K562 (cell line): ENCODE data around the gene SDHC. TPM values are rescaled to one million over a fixed set of nuclear protein-coding genes. Genes with fewer than 3 reads are reported as not detected.
A peak's percentile ranks its signal among the peaks of the same experiment; 100 is the strongest.

Experiments used
- AFF1 ChIP-seq, 2 experiments: fragments of 450-650 bp; IDR thresholded peaks; 2 replicates each; pipeline ENCODE4 v1.6.1; 2018; ENCODE audit warnings: mild to moderate bottlenecking in 2 of 2, low read depth in 1 of 2; ENCODE audit not compliant: partially characterized antibody in 2 of 2
- BCL6 ChIP-seq: fragments of 250-450 bp; sonication (Bioruptor Pico); IDR thresholded peaks from 2 replicates; pipeline ENCODE4 v1.4.0; 2020
- KLF6 ChIP-seq: fragments of 250-450 bp; sonication (Bioruptor Pico); IDR thresholded peaks from 2 replicates; pipeline ENCODE4 v1.4.0; 2020; ENCODE audit warnings: mild to moderate bottlenecking, moderate library complexity, borderline replicate concordance
- RAD21 ChIP-seq, 2 experiments: fragments of 250-450 bp in 1 of 2; fragments of 450-650 bp in 1 of 2; sonication (Bioruptor Pico) in 1 of 2; formaldehyde crosslinking in 1 of 2; IDR thresholded peaks in 1 of 2; conservative IDR thresholded peaks in 1 of 2; 2 replicates each; pipeline versions ENCODE4 v1.4.0 to v1.8.0; 2020 to 2022; ENCODE audit warnings: mild to moderate bottlenecking in 2 of 2, moderate library complexity in 1 of 2
- RBFOX2 ChIP-seq: fragments of 200-400 bp; formaldehyde crosslinking; IDR thresholded peaks from 2 replicates; pipeline ENCODE4 v1.6.1; 2017; ENCODE audit warnings: low read depth, mild to moderate bottlenecking, low read length, moderate library complexity
- SMAD2 ChIP-seq: fragments of 150-350 bp; IDR thresholded peaks from 2 replicates; pipeline ENCODE4 v1.6.1; 2014; ENCODE audit warnings: low read depth, mild to moderate bottlenecking, low read length
- THRB ChIP-seq: fragments of 450-650 bp; formaldehyde crosslinking; conservative IDR thresholded peaks from 2 replicates; pipeline ENCODE4 v1.4.0; 2022; ENCODE audit warnings: mild to moderate bottlenecking, missing genetic modification characterization
- ZBED1 ChIP-seq: IDR thresholded peaks from 2 replicates; pipeline ENCODE4 v1.6.1; 2014
- ZBTB17 ChIP-seq: fragments of 450-650 bp; formaldehyde crosslinking; IDR thresholded peaks from 2 replicates; pipeline ENCODE4 v1.4.0; 2020; ENCODE audit warnings: mild to moderate bottlenecking
- ZBTB7A ChIP-seq: IDR thresholded peaks from 2 replicates; pipeline ENCODE4 v1.6.1; 2011; ENCODE audit warnings: low read depth, mild to moderate bottlenecking, low read length, moderate library complexity, borderline replicate concordance; ENCODE audit not compliant: control insufficient read depth
- ZKSCAN1 ChIP-seq: fragments of 150-350 bp; IDR thresholded peaks from 2 replicates; pipeline ENCODE4 v1.6.1; 2016; ENCODE audit warnings: low read depth, low read length
- ZNF253 ChIP-seq: fragments of 250-450 bp; sonication (Bioruptor Pico); conservative IDR thresholded peaks from 2 replicates; pipeline ENCODE4 v1.6.1; 2021; ENCODE audit warnings: mild to moderate bottlenecking
- ZNF347 ChIP-seq: fragments of 450-650 bp; formaldehyde crosslinking; IDR thresholded peaks from 2 replicates; pipeline ENCODE4 v1.4.0; 2020; ENCODE audit warnings: low read depth, mild to moderate bottlenecking, moderate library complexity
- ZNF785 ChIP-seq: fragments of 250-450 bp; sonication (Bioruptor Pico); IDR thresholded peaks from 2 replicates; pipeline ENCODE4 v1.4.0; 2020; ENCODE audit warnings: mild to moderate bottlenecking
- polyA plus RNA-seq, 8 experiments: library from polyadenylated mRNA; depleted of rRNA in 4 of 8; stranded (reverse) in 5 of 8; unstranded in 3 of 8; fragments of >200 nt; fragmentation: Nextera tagmentation in 2 of 8; fragmentation: Illumina TruSeq in 1 of 8; extraction: Ambion mirVana in 2 of 8; extraction: Trizol in 1 of 8; gene quantifications; 2 replicates each; pipeline versions ENCODE4 v1.2.1 to v1.2.3, GENCODE V29; 2011 to 2014; ENCODE audit warnings: inconsistent platforms in 1 of 8, missing spikeins in 1 of 8
- total RNA-seq, 7 experiments: library from RNA; depleted of rRNA in 6 of 7; stranded (reverse); fragments of >200 nt in 6 of 7; fragmentation: Illumina TruSeq in 2 of 7; extraction: Trizol in 2 of 7; gene quantifications; 2 replicates each; pipeline versions ENCODE4 v1.2.1 to v1.2.3, GENCODE V29; 2011 to 2021; ENCODE audit warnings: low replicate concordance in 1 of 7
- TF ChIP-seq, protein P1 (sequence below), 2 experiments: fragments of 450-650 bp in 1 of 2; sonication (generic) in 1 of 2; formaldehyde crosslinking in 1 of 2; IDR thresholded peaks in 1 of 2; conservative IDR thresholded peaks in 1 of 2; 2 replicates each; pipeline versions ENCODE4 v1.6.1 to v1.8.1; 2016 to 2023; ENCODE audit warnings: mild to moderate bottlenecking in 2 of 2, moderate library complexity in 2 of 2, inconsistent platforms in 1 of 2, missing genetic modification reagents in 1 of 2
- TF ChIP-seq, protein P2 (sequence below), 3 experiments: IDR thresholded peaks in 2 of 3; conservative IDR thresholded peaks in 1 of 3; 2 replicates each; pipeline ENCODE4 v1.5.1; 2011 to 2012; ENCODE audit warnings: low read length in 3 of 3, mild to moderate bottlenecking in 3 of 3, control low read depth in 2 of 3, improper control_type of control experiment in 1 of 3, inconsistent platforms in 1 of 3, low read depth in 1 of 3, mixed read lengths in 1 of 3, moderate library complexity in 1 of 3; ENCODE audit not compliant: insufficient read depth in 2 of 3
- TF ChIP-seq, protein P3 (sequence below): sonication (generic); formaldehyde crosslinking; IDR thresholded peaks from 2 replicates; pipeline ENCODE4 v1.8.0; 2022; ENCODE audit warnings: missing genetic modification reagents, mild to moderate bottlenecking, moderate library complexity, borderline replicate concordance

Gene SDHC
- total and polyA plus RNA-seq, 9 of the 15 experiments (the other 6 are each of a cell fraction or from before 2014, with no cell fraction given) = 7.7 to 309 (median 174) TPM

- TF ChIP-seq THRB (no peak), KLF6 (CRISPR knock-in tag) (peak; percentile 70; the same call in 1 of the 2 replicates), SMAD2 (no peak), ZKSCAN1 (no peak), RAD21 (CRISPR knock-in tag; conservative IDR thresholded peaks at IDR 0.05 in 1 of 2, IDR thresholded peaks at IDR 0.05 in 1 of 2) (no peak), ZNF347 (CRISPR knock-in tag) (no peak), ZBTB17 (peak; percentile 77; the same call in 1 of the 2 replicates), BCL6 (no peak), ZNF253 (CRISPR knock-in tag) (no peak), ZBTB7A (peak; percentile 90), AFF1 (IDR thresholded peaks at IDR 0.05; ENCODE audit: low read depth in 1 of 2, partially characterized antibody in 2 of 2) (peak in 1 of 2 experiments; percentile 60), ZNF785 (CRISPR knock-in tag) (no peak), RBFOX2 (peak; percentile 99), ZBED1 (peak; percentile 20; the same call in 1 of the 2 replicates)
- TF ChIP-seq, protein P1, sequence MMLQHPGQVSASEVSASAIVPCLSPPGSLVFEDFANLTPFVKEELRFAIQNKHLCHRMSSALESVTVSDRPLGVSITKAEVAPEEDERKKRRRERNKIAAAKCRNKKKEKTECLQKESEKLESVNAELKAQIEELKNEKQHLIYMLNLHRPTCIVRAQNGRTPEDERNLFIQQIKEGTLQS (IDR thresholded peaks at IDR 0.05) = peak; percentile 43; the same call in 1 of the 2 replicates
- TF ChIP-seq, protein P1 (CRISPR knock-in tag; conservative IDR thresholded peaks at IDR 0.05) = no peak
- TF ChIP-seq, protein P2, sequence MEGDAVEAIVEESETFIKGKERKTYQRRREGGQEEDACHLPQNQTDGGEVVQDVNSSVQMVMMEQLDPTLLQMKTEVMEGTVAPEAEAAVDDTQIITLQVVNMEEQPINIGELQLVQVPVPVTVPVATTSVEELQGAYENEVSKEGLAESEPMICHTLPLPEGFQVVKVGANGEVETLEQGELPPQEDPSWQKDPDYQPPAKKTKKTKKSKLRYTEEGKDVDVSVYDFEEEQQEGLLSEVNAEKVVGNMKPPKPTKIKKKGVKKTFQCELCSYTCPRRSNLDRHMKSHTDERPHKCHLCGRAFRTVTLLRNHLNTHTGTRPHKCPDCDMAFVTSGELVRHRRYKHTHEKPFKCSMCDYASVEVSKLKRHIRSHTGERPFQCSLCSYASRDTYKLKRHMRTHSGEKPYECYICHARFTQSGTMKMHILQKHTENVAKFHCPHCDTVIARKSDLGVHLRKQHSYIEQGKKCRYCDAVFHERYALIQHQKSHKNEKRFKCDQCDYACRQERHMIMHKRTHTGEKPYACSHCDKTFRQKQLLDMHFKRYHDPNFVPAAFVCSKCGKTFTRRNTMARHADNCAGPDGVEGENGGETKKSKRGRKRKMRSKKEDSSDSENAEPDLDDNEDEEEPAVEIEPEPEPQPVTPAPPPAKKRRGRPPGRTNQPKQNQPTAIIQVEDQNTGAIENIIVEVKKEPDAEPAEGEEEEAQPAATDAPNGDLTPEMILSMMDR (IDR thresholded peaks at IDR 0.05 in 2 of 3, conservative IDR thresholded peaks at IDR 0.05 in 1 of 3; ENCODE audit: insufficient read depth in 2 of 3, low read depth in 1 of 3, low read length in 3 of 3) = peak; percentile 70 to 82 (median 72)
- TF ChIP-seq, protein P3, sequence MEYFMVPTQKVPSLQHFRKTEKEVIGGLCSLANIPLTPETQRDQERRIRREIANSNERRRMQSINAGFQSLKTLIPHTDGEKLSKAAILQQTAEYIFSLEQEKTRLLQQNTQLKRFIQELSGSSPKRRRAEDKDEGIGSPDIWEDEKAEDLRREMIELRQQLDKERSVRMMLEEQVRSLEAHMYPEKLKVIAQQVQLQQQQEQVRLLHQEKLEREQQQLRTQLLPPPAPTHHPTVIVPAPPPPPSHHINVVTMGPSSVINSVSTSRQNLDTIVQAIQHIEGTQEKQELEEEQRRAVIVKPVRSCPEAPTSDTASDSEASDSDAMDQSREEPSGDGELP (CRISPR knock-in tag) = peak; percentile 84
Observed at GRCh38 chr1:161314201-161314981, at the start of gene SDHC (continued).
